Spleen (tissue), 7 donors: ENCODE data around the gene HTR2A.

Experiments
- CTCF ChIP-seq, 11 experiments: fragments of 200-600 bp in 7 of 11; fragments of 450-650 bp in 4 of 11; sonication (generic) in 4 of 11; IDR thresholded peaks in 8 of 11; conservative IDR thresholded peaks in 3 of 11; 1 replicate in 7 of 11; 2 replicates in 4 of 11; pipeline versions ENCODE4 v1.4.0 to v1.8.0; 2016 to 2021; ENCODE audit warnings: antibody characterized with exemption in 11 of 11, inconsistent platforms in 4 of 11, mild to moderate bottlenecking in 1 of 11
- POLR2A ChIP-seq, 3 donors: fragments of 450-650 bp; IDR thresholded peaks; one replicate each; pipeline ENCODE4 v1.5.1; 2017; ENCODE audit warnings: antibody characterized with exemption in 3 of 3, mild to moderate bottlenecking in 1 of 3
- POLR2AphosphoS5 ChIP-seq, 3 donors: sonication (generic); formaldehyde crosslinking; IDR thresholded peaks; one replicate each; pipeline ENCODE4 v1.5.1; 2017; ENCODE audit warnings: antibody characterized with exemption in 3 of 3
- donor health status: DM: no; HTN: no; CAD: no; lungs with moderate emphysema.
- donor health status: DM: no; HTN: no; CAD: no.
- donor health status: DM: no; HTN: no; CAD: no.

GRCh38 chr13:46896341-46897137 lies at the start of gene HTR2A:
- no peak for TF ChIP-seq POLR2A (IDR thresholded peaks at IDR 0.05)
- no peak for TF ChIP-seq POLR2AphosphoS5 (IDR thresholded peaks at IDR 0.05)
- TF ChIP-seq CTCF (IDR thresholded peaks at IDR 0.05 in 8 of 11, conservative IDR thresholded peaks at IDR 0.05 in 3 of 11), result no peak
